ENCODE data around the gene RPP25. TPM values are rescaled to one million over a fixed set of nuclear protein-coding genes. Genes with fewer than 3 reads are reported as not detected.

Gene RPP25
- polyA plus RNA-seq (2013, experiment 1 of 2), result 10.2 TPM
- 11.5 TPM for polyA plus RNA-seq (2013, experiment 2 of 2)

GRCh38 chr15:74956648-74957475 lies at the start of gene RPP25:
TSS of gene RPP25 (minus strand) at chr15:74956772. CDS start at chr15:74956583, 189 bp downstream.
- Histone ChIP-seq H3K27me3 (ENCODE audit: insufficient read depth, low read length) (peaks cover 58% of the 10 kb centered on the region), H3K4me3 (ENCODE audit: low read length) (peak within 1 kb of the TSS; percentile 62)
- WGBS, result under 1% methylated on average over 83 of the region's 83 CpGs

GRCh38 chr15:75002398-75002797 lies 45.8 kb upstream of the RPP25 start:
- WGBS, result 76% methylated on average over 7 of the region's 7 CpGs

More at GRCh38 chr15:74956648-74957475, at the start of gene RPP25:
- no peaks in the 10 kb centered on the region for H3K9me3 ChIP-seq (ENCODE audit: insufficient read depth, low read depth, low read length)
- H3K27ac ChIP-seq (ENCODE audit: low read depth, low read length), result peak within 1 kb of the TSS; percentile 61; the same call in 1 of the 2 replicates
- H3K9ac ChIP-seq (ENCODE audit: low read depth, low read length), result peak within 1 kb of the TSS; percentile 88
- peaks cover 16% of the 10 kb centered on the region for H3K4me1 ChIP-seq (ENCODE audit: insufficient read depth, low read length)
- no peaks in the 10 kb centered on the region for H3K36me3 ChIP-seq (ENCODE audit: insufficient read depth, low read length)

GRCh38 chr15:75001310-75001709 lies 44.7 kb upstream of the RPP25 start:
- peaks cover 8% of the 10 kb centered on the region for H3K27me3 ChIP-seq (ENCODE audit: insufficient read depth, low read length)
- H3K9ac ChIP-seq (ENCODE audit: low read depth, low read length), result no peak overlapping the region
- WGBS, result 84% methylated on average over 6 of the region's 6 CpGs

More at GRCh38 chr15:75002398-75002797, 45.8 kb upstream of the RPP25 start:
- Histone ChIP-seq H3K4me3 (ENCODE audit: low read length) (no peak overlapping the region), H3K36me3 (ENCODE audit: insufficient read depth, low read length) (0 out of 2 replicates have a peak, but pooled peaks cover 4% of the 10 kb centered on the region), H3K27me3 (ENCODE audit: insufficient read depth, low read length) (no peaks in the 10 kb centered on the region), H3K9me3 (ENCODE audit: insufficient read depth, low read depth, low read length) (no peaks in the 10 kb centered on the region), H3K9ac (ENCODE audit: low read depth, low read length) (no peak overlapping the region), H3K4me1 (ENCODE audit: insufficient read depth, low read length) (no peaks in the 10 kb centered on the region), H3K27ac (ENCODE audit: low read depth, low read length) (no peak overlapping the region)

GRCh38 chr15:74997543-74997942 lies 41.0 kb upstream of the RPP25 start:
- Histone ChIP-seq H3K36me3 (ENCODE audit: insufficient read depth, low read length) (no peaks in the 10 kb centered on the region), H3K27ac (ENCODE audit: low read depth, low read length) (no peak overlapping the region), H3K27me3 (ENCODE audit: insufficient read depth, low read length) (peaks cover 14% of the 10 kb centered on the region), H3K4me1 (ENCODE audit: insufficient read depth, low read length) (peaks cover 5% of the 10 kb centered on the region), H3K9ac (ENCODE audit: low read depth, low read length) (no peak overlapping the region), H3K9me3 (ENCODE audit: insufficient read depth, low read depth, low read length) (no peaks in the 10 kb centered on the region), H3K4me3 (ENCODE audit: low read length) (no peak overlapping the region)
- 88% methylated on average over 2 of the region's 2 CpGs for WGBS

More at GRCh38 chr15:75001310-75001709, 44.7 kb upstream of the RPP25 start:
- Histone ChIP-seq H3K9me3 (ENCODE audit: insufficient read depth, low read depth, low read length) (no peaks in the 10 kb centered on the region), H3K27ac (ENCODE audit: low read depth, low read length) (no peak overlapping the region), H3K36me3 (ENCODE audit: insufficient read depth, low read length) (0 out of 2 replicates have a peak, but pooled peaks cover 4% of the 10 kb centered on the region), H3K4me1 (ENCODE audit: insufficient read depth, low read length) (peaks cover 3% of the 10 kb centered on the region), H3K4me3 (ENCODE audit: low read length) (no peak overlapping the region)

GRCh38 chr15:74997141-74997540 lies 40.6 kb upstream of the RPP25 start:
- Histone ChIP-seq H3K27me3 (ENCODE audit: insufficient read depth, low read length) (peaks cover 14% of the 10 kb centered on the region), H3K9me3 (ENCODE audit: insufficient read depth, low read depth, low read length) (no peaks in the 10 kb centered on the region), H3K36me3 (ENCODE audit: insufficient read depth, low read length) (no peaks in the 10 kb centered on the region), H3K4me1 (ENCODE audit: insufficient read depth, low read length) (peaks cover 5% of the 10 kb centered on the region), H3K9ac (ENCODE audit: low read depth, low read length) (no peak overlapping the region), H3K4me3 (ENCODE audit: low read length) (no peak overlapping the region), H3K27ac (ENCODE audit: low read depth, low read length) (no peak overlapping the region)
- 87% methylated on average over 4 of the region's 4 CpGs for WGBS

- 9% methylated on average over 41 of the region's 42 CpGs for WGBS
- Histone ChIP-seq H3K27ac (ENCODE audit: low read depth, low read length) (0 out of 2 replicates have a peak overlapping the region, but pooled peaks have one; percentile 41), H3K36me3 (ENCODE audit: insufficient read depth, low read length) (no peaks in the 10 kb centered on the region), H3K9ac (ENCODE audit: low read depth, low read length) (peak overlapping the region; percentile 81), H3K4me1 (ENCODE audit: insufficient read depth, low read length) (peaks cover 5% of the 10 kb centered on the region), H3K27me3 (ENCODE audit: insufficient read depth, low read length) (peaks cover 18% of the 10 kb centered on the region), H3K4me3 (ENCODE audit: low read length) (peak overlapping the region; percentile 85), H3K9me3 (ENCODE audit: insufficient read depth, low read depth, low read length) (no peaks in the 10 kb centered on the region)
Measured at GRCh38 chr15:74995779-74996765, 39.5 kb upstream of the RPP25 start.

GRCh38 chr15:74995182-74995778 lies 38.7 kb upstream of the RPP25 start, which contains the start of gene SCAMP5:
TSS of gene SCAMP5 (plus strand) at chr15:74995563. CDS start at chr15:75011840, 16,277 bp downstream.
- peak within 1 kb of the TSS; percentile 81 for H3K9ac ChIP-seq (ENCODE audit: low read depth, low read length)
- H3K27me3 ChIP-seq (ENCODE audit: insufficient read depth, low read length), result peaks cover 18% of the 10 kb centered on the region
- no peaks in the 10 kb centered on the region for H3K9me3 ChIP-seq (ENCODE audit: insufficient read depth, low read depth, low read length)
- WGBS, result 2% methylated on average over 58 of the region's 58 CpGs
- H3K36me3 ChIP-seq (ENCODE audit: insufficient read depth, low read length), result no peaks in the 10 kb centered on the region
- H3K27ac ChIP-seq (ENCODE audit: low read depth, low read length), result 0 out of 2 replicates have a peak within 1 kb of the TSS, but pooled peaks have one; percentile 41
- peaks cover 5% of the 10 kb centered on the region for H3K4me1 ChIP-seq (ENCODE audit: insufficient read depth, low read length)
- peak within 1 kb of the TSS; percentile 85 for H3K4me3 ChIP-seq (ENCODE audit: low read length)

- Histone ChIP-seq H3K9me3 (ENCODE audit: insufficient read depth, low read depth, low read length) (no peaks in the 10 kb centered on the region), H3K4me1 (ENCODE audit: insufficient read depth, low read length) (peaks cover 5% of the 10 kb centered on the region), H3K4me3 (ENCODE audit: low read length) (peak overlapping the region; percentile 36; the same call in 1 of the 2 replicates), H3K27me3 (ENCODE audit: insufficient read depth, low read length) (peaks cover 18% of the 10 kb centered on the region), H3K9ac (ENCODE audit: low read depth, low read length) (no peak overlapping the region), H3K36me3 (ENCODE audit: insufficient read depth, low read length) (no peaks in the 10 kb centered on the region), H3K27ac (ENCODE audit: low read depth, low read length) (no peak overlapping the region)
- WGBS, result 54% methylated on average over 5 of the region's 5 CpGs
Measured at GRCh38 chr15:74994685-74995084, 38.1 kb upstream of the RPP25 start.

GRCh38 chr15:74994236-74994635 lies 37.7 kb upstream of the RPP25 start:
- H3K4me3 ChIP-seq (ENCODE audit: low read length), result no peak overlapping the region
- peaks cover 18% of the 10 kb centered on the region for H3K27me3 ChIP-seq (ENCODE audit: insufficient read depth, low read length)
- WGBS, result 81% methylated on average over 2 of the region's 2 CpGs
- H3K9me3 ChIP-seq (ENCODE audit: insufficient read depth, low read depth, low read length), result no peaks in the 10 kb centered on the region
- peaks cover 5% of the 10 kb centered on the region for H3K4me1 ChIP-seq (ENCODE audit: insufficient read depth, low read length)
- H3K27ac ChIP-seq (ENCODE audit: low read depth, low read length), result no peak overlapping the region
- H3K9ac ChIP-seq (ENCODE audit: low read depth, low read length), result no peak overlapping the region
- no peaks in the 10 kb centered on the region for H3K36me3 ChIP-seq (ENCODE audit: insufficient read depth, low read length)

GRCh38 chr15:74992619-74993018 lies 36.0 kb upstream of the RPP25 start:
- Histone ChIP-seq H3K9ac (ENCODE audit: low read depth, low read length) (no peak overlapping the region), H3K36me3 (ENCODE audit: insufficient read depth, low read length) (no peaks in the 10 kb centered on the region), H3K4me3 (ENCODE audit: low read length) (no peak overlapping the region), H3K27me3 (ENCODE audit: insufficient read depth, low read length) (peaks cover 18% of the 10 kb centered on the region), H3K4me1 (ENCODE audit: insufficient read depth, low read length) (peaks cover 5% of the 10 kb centered on the region), H3K27ac (ENCODE audit: low read depth, low read length) (no peak overlapping the region), H3K9me3 (ENCODE audit: insufficient read depth, low read depth, low read length) (no peaks in the 10 kb centered on the region)
- WGBS, result 82% methylated on average over 1 of the region's 1 CpG
